GM12878 (cell line): ENCODE measurements around the gene ZNHIT1.

ENCODE experiments used
- CTCF ChIP-seq, 3 experiments: IDR thresholded peaks in 2 of 3; conservative IDR thresholded peaks in 1 of 3; 2 replicates each; pipeline ENCODE4 v1.5.1; 2011; ENCODE audit warnings: low read depth in 3 of 3, low read length in 3 of 3, mild to moderate bottlenecking in 3 of 3, control low read depth in 2 of 3, moderate library complexity in 2 of 3, inconsistent platforms in 1 of 3, mixed read lengths in 1 of 3; ENCODE audit not compliant: control insufficient read depth in 2 of 3, insufficient read depth in 1 of 3; ENCODE audit errors: extremely low read depth in 1 of 3
- EZH2 ChIP-seq: IDR thresholded peaks from 2 replicates; pipeline ENCODE4 v1.6.1; 2012; ENCODE audit warnings: low read depth, mild to moderate bottlenecking, control low read depth, inconsistent platforms, low read length, borderline replicate concordance; ENCODE audit not compliant: control insufficient read depth
- PML ChIP-seq: IDR thresholded peaks from 2 replicates; pipeline ENCODE4 v1.6.1; 2012; ENCODE audit warnings: low read length, inconsistent platforms
- POLR2A ChIP-seq: IDR thresholded peaks from 2 replicates; pipeline ENCODE4 v1.6.1; 2011; ENCODE audit warnings: low read depth, mild to moderate bottlenecking, low read length
- POLR2AphosphoS2 ChIP-seq: IDR thresholded peaks from 2 replicates; pipeline ENCODE4 v1.6.1; 2011; ENCODE audit warnings: low read depth, mild to moderate bottlenecking, low read length, improper control_type of control experiment, moderate library complexity
- RFX5 ChIP-seq: IDR thresholded peaks from 2 replicates; pipeline ENCODE4 v1.6.1; 2011; ENCODE audit warnings: low read depth, low read length, improper control_type of control experiment
- SUZ12 ChIP-seq: fragments of 200-600 bp; sonication (generic); IDR thresholded peaks from one replicate; pipeline ENCODE4 v1.6.1; 2018; ENCODE audit warnings: antibody characterized with exemption, mild to moderate bottlenecking; ENCODE audit not compliant: unreplicated experiment

- TF ChIP-seq EZH2 (no peak), PML (no peak), SUZ12 (no peak), POLR2AphosphoS2 (no peak), RFX5 (no peak), CTCF (IDR thresholded peaks at IDR 0.05 in 2 of 3, conservative IDR thresholded peaks at IDR 0.05 in 1 of 3; ENCODE audit: control insufficient read depth in 2 of 3, extremely low read depth in 1 of 3, insufficient read depth in 1 of 3, low read depth in 3 of 3, low read length in 3 of 3) (no peak), POLR2A (no peak)
Measured at GRCh38 chr7:101172854-101173751, 44.9 kb upstream of the ZNHIT1 start.
